CD14-positive monocyte (primary cell): ENCODE measurements around the gene METTL25. TPM values are rescaled to one million over a fixed set of nuclear protein-coding genes. Genes with fewer than 3 reads are reported as not detected.

Experiments
- DNase-seq, 3 donors: peaks; one replicate each; pipeline ENCODE4 v3.0.0-alpha.2; 2011 to 2022
- H2AFZ ChIP-seq: 2 replicates; pipeline ENCODE4 v1.6.0; 2012; ENCODE audit warnings: mild to moderate bottlenecking, low read depth, low read length, inconsistent platforms; ENCODE audit not compliant: insufficient read depth, poor library complexity, severe bottlenecking
- H3K27ac ChIP-seq, 2 donors: 1 replicate in 1 of 2; 2 replicates in 1 of 2; pipeline ENCODE4 v1.5.1; 2012 to 2013; ENCODE audit warnings: low read length in 2 of 2, control low read depth in 1 of 2, inconsistent platforms in 1 of 2, low read depth in 1 of 2, mild to moderate bottlenecking in 1 of 2
- H3K27me3 ChIP-seq, 2 donors: one replicate each; pipeline versions ENCODE4 v1.6.0 to v1.6.1; 2011 to 2013; ENCODE audit warnings: low read length in 2 of 2; ENCODE audit not compliant: control insufficient read depth in 2 of 2, insufficient read depth in 2 of 2
- H3K36me3 ChIP-seq, 2 donors: replicated peaks in 1 of 2; 1 replicate in 1 of 2; 2 replicates in 1 of 2; pipeline versions ENCODE4 v1.5.1 to v1.6.1; 2012 to 2013; ENCODE audit warnings: low read length in 2 of 2, control low read depth in 1 of 2, inconsistent platforms in 1 of 2, mild to moderate bottlenecking in 1 of 2; ENCODE audit not compliant: insufficient read depth in 2 of 2, control insufficient read depth in 1 of 2
- H3K4me1 ChIP-seq, 2 donors: 1 replicate in 1 of 2; 2 replicates in 1 of 2; pipeline versions ENCODE4 v1.5.1 to v1.6.1; 2012 to 2013; ENCODE audit warnings: low read length in 2 of 2, control low read depth in 1 of 2, inconsistent platforms in 1 of 2, mild to moderate bottlenecking in 1 of 2, moderate library complexity in 1 of 2; ENCODE audit not compliant: insufficient read depth in 2 of 2, control insufficient read depth in 1 of 2
- H3K4me2 ChIP-seq: replicated peaks from 2 replicates; pipeline ENCODE3; 2012; ENCODE audit warnings: low read length, moderate library complexity, mild to moderate bottlenecking; ENCODE audit not compliant: poor library complexity, severe bottlenecking; ENCODE audit errors: extremely low read depth
- H3K4me3 ChIP-seq, 3 experiments: fragments of 200-600 bp in 1 of 3; sonication (generic) in 1 of 3; replicated peaks in 1 of 3; 1 replicate in 2 of 3; 2 replicates in 1 of 3; pipeline ENCODE4 v1.5.1; 2011 to 2013; ENCODE audit warnings: low read length in 3 of 3, mild to moderate bottlenecking in 3 of 3, control low read depth in 2 of 3, low read depth in 2 of 3, inconsistent platforms in 1 of 3, moderate library complexity in 1 of 3
- H3K79me2 ChIP-seq: 2 replicates; pipeline ENCODE4 v1.6.0; 2012; ENCODE audit warnings: mild to moderate bottlenecking, control low read depth, inconsistent platforms, low read length, moderate library complexity; ENCODE audit not compliant: insufficient read depth
- H3K9ac ChIP-seq: 2 replicates; pipeline ENCODE4 v1.6.0; 2017; ENCODE audit warnings: low read length, mild to moderate bottlenecking; ENCODE audit not compliant: insufficient read depth, poor library complexity, severe bottlenecking
- H3K9me3 ChIP-seq, 2 donors: replicated peaks in 1 of 2; 1 replicate in 1 of 2; 2 replicates in 1 of 2; pipeline versions ENCODE4 v1.5.1 to v1.6.1; 2012 to 2013; ENCODE audit warnings: low read length in 2 of 2, control low read depth in 1 of 2; ENCODE audit not compliant: control insufficient read depth in 1 of 2, insufficient read depth in 1 of 2
- H4K20me1 ChIP-seq: 2 replicates; pipeline ENCODE4 v1.6.0; 2012; ENCODE audit warnings: mild to moderate bottlenecking, low read length, control low read depth, moderate library complexity; ENCODE audit not compliant: insufficient read depth
- H3K27ac Mint-ChIP-seq, 7 donors: one replicate each; pipeline ENCODE4 v1.8.0; 2020; ENCODE audit warnings: mild to moderate bottlenecking in 7 of 7, mixed read lengths in 7 of 7, moderate library complexity in 6 of 7, inconsistent platforms in 2 of 7
- H3K27me3 Mint-ChIP-seq, 3 donors: one replicate each; pipeline ENCODE4 v1.8.0; 2021 to 2022; ENCODE audit warnings: low read depth in 3 of 3, mild to moderate bottlenecking in 3 of 3, mixed read lengths in 3 of 3, moderate library complexity in 3 of 3, inconsistent platforms in 1 of 3
- H3K36me3 Mint-ChIP-seq, 2 donors: one replicate each; pipeline ENCODE4 v1.8.0; 2020; ENCODE audit warnings: mixed read lengths in 2 of 2, inconsistent platforms in 1 of 2, mild to moderate bottlenecking in 1 of 2
- H3K4me1 Mint-ChIP-seq: one replicate; pipeline ENCODE4 v1.8.0; 2020; ENCODE audit warnings: mild to moderate bottlenecking, mixed read lengths
- H3K4me3 Mint-ChIP-seq, 2 donors: one replicate each; pipeline ENCODE4 v1.8.0; 2020; ENCODE audit warnings: mild to moderate bottlenecking in 2 of 2, mixed read lengths in 2 of 2, moderate library complexity in 1 of 2
- H3K9me3 Mint-ChIP-seq, 7 donors: one replicate each; pipeline ENCODE4 v1.8.0; 2020 to 2022; ENCODE audit warnings: mixed read lengths in 7 of 7, mild to moderate bottlenecking in 6 of 7, moderate library complexity in 6 of 7, inconsistent platforms in 2 of 7
- CTCF ChIP-seq: fragments of 200-600 bp; IDR thresholded peaks from one replicate; pipeline ENCODE4 v1.8.0; 2022; ENCODE audit warnings: antibody characterized with exemption, mild to moderate bottlenecking
- WGBS: methylation state at CpG from one replicate; pipeline ENCODE4 v1.1.5; 2013; ENCODE audit warnings: missing lambda C conversion rate; ENCODE audit not compliant: insufficient coverage; 5-methylcytosine and 5-hydroxymethylcytosine counted together
- intact Hi-C, 2 donors: fragments of 100-400 bp; cut with micrococcal nuclease; formaldehyde crosslinking; loops; one replicate each; pipeline versions ENCODE4 v1.15.0 to v1.15.1; 2023
- polyA plus RNA-seq, 3 donors: library from polyadenylated mRNA; depleted of rRNA in 1 of 3; unstranded in 2 of 3; stranded (reverse) in 1 of 3; fragments of 300-500 nt in 2 of 3; fragments of >200 nt in 1 of 3; fragmentation: Illumina TruSeq in 2 of 3; gene quantifications; 1 replicate in 2 of 3; 2 replicates in 1 of 3; pipeline ENCODE4 v1.2.3, GENCODE V29; 2012 to 2021

METTL25 gene
- polyA plus RNA-seq, 3 donors: 7.0 to 12.2 (median 8.1) TPM

- no peaks in the 10 kb centered on the region for H3K4me1 Mint-ChIP-seq
- Histone ChIP-seq H3K9me3 (no peaks in the 10 kb centered on the region), H3K27ac (no peak overlapping the region), H4K20me1 (no peaks in the 10 kb centered on the region), H3K9ac (no peak overlapping the region), H2AFZ (no peak overlapping the region), H3K4me2 (no peak overlapping the region), H3K27me3 (no peaks in the 10 kb centered on the region), H3K36me3 (no peaks in the 10 kb centered on the region), H3K79me2 (no peaks in the 10 kb centered on the region), H3K4me3 (no peak overlapping the region), H3K4me1 (no peaks in the 10 kb centered on the region)
- DNase-seq: no peak
- H3K27me3 Mint-ChIP-seq: peaks cover 0 to under 1% (median 0%) of the 10 kb centered on the region in 3 donors
- no peak for TF ChIP-seq CTCF
- H3K27ac Mint-ChIP-seq: no peak overlapping the region
- intact Hi-C loops: no loop called here
- WGBS: 100% methylated on average over 1 of the region's 2 CpGs
- H3K9me3 Mint-ChIP-seq: peaks cover 0 to 6% (median under 1%) of the 10 kb centered on the region in 7 donors
- no peaks in the 10 kb centered on the region for H3K36me3 Mint-ChIP-seq
- no peak overlapping the region for H3K4me3 Mint-ChIP-seq
Observed at GRCh38 chr12:82426586-82426985, 68.3 kb downstream of the METTL25 start.

GRCh38 chr12:82430541-82431145 lies 72.3 kb downstream of the METTL25 start:
- Histone ChIP-seq H3K27ac (no peak overlapping the region), H3K79me2 (no peaks in the 10 kb centered on the region), H4K20me1 (no peaks in the 10 kb centered on the region), H3K4me2 (no peak overlapping the region), H2AFZ (no peak overlapping the region), H3K4me1 (no peaks in the 10 kb centered on the region), H3K9ac (no peak overlapping the region), H3K27me3 (no peaks in the 10 kb centered on the region), H3K4me3 (no peak overlapping the region), H3K36me3 (peaks cover 0 to 7% of the 10 kb centered on the region in 2 donors), H3K9me3 (no peaks in the 10 kb centered on the region)
- peaks cover 0 to 2% of the 10 kb centered on the region in 2 donors for H3K36me3 Mint-ChIP-seq
- no peak for DNase-seq
- intact Hi-C loops: no loop called here
- H3K4me3 Mint-ChIP-seq: no peak overlapping the region
- H3K4me1 Mint-ChIP-seq: no peaks in the 10 kb centered on the region
- WGBS: no CpG with 5 or more reads among the region's 3 CpGs
- H3K27me3 Mint-ChIP-seq: no peaks in the 10 kb centered on the region
- H3K27ac Mint-ChIP-seq: no peak overlapping the region
- no peak for TF ChIP-seq CTCF
- no peaks in the 10 kb centered on the region for H3K9me3 Mint-ChIP-seq
